Caco-2 (cell line): Measurements from ENCODE around the gene SORBS1. TPM values are rescaled to one million over a fixed set of nuclear protein-coding genes. Genes with fewer than 3 reads are reported as not detected.

ENCODE experiments used
- BruUV-seq: library from RNA; stranded (reverse); fragments of 400-500 nt; replicated peaks from 2 replicates; lab custom pipeline; 2021; lab: Mats Ljungman, UMichigan
- CTCF ChIA-PET: fragments of 300-600 bp; sonication (Branson Sonifier 250); formaldehyde crosslinking; loops from one replicate; lab custom pipeline; 2022; ENCODE audit warnings: antibody characterized with exemption; lab: Charles Lee
- POLR2A ChIA-PET: fragments of 300-600 bp; sonication (Branson Sonifier 250); formaldehyde crosslinking; loops from one replicate; lab custom pipeline; 2022; ENCODE audit warnings: antibody characterized with exemption; lab: Charles Lee
- DNase-seq, 2 experiments: peaks; one replicate each; pipeline versions ENCODE4 v3.0.0 to v3.0.0-alpha.2; 2020 to 2022
- H3K27me3 ChIP-seq: replicated peaks from 2 replicates; pipeline ENCODE4 v1.6.0; 2011; ENCODE audit warnings: low read length; ENCODE audit not compliant: control insufficient read depth, insufficient read depth
- H3K36me3 ChIP-seq: 2 replicates; pipeline ENCODE4 v1.5.1; 2011; ENCODE audit warnings: low read length; ENCODE audit not compliant: control insufficient read depth, insufficient read depth
- H3K4me1 ChIP-seq: fragments of 250-450 bp; sonication (Bioruptor Pico); 2 replicates; pipeline ENCODE4 v1.5.1; 2020; ENCODE audit warnings: mild to moderate bottlenecking
- H3K4me3 ChIP-seq: 2 replicates; pipeline ENCODE4 v1.5.1; 2011; ENCODE audit warnings: low read depth, mild to moderate bottlenecking, control low read depth, low read length
- H3K9me3 ChIP-seq: fragments of 250-450 bp; sonication (Bioruptor Pico); 2 replicates; pipeline ENCODE4 v1.5.1; 2020; ENCODE audit warnings: mild to moderate bottlenecking, moderate library complexity
- H3K27ac Mint-ChIP-seq: one replicate; pipeline ENCODE4 v1.8.0; 2022; ENCODE audit warnings: mixed read lengths; ENCODE audit not compliant: unreplicated experiment
- H3K27me3 Mint-ChIP-seq: one replicate; pipeline ENCODE4 v1.8.0; 2022; ENCODE audit warnings: mixed read lengths; ENCODE audit not compliant: insufficient read depth, unreplicated experiment
- H3K36me3 Mint-ChIP-seq: one replicate; pipeline ENCODE4 v1.8.0; 2022; ENCODE audit warnings: mild to moderate bottlenecking, mixed read lengths; ENCODE audit not compliant: insufficient read depth, unreplicated experiment
- H3K4me1 Mint-ChIP-seq: one replicate; pipeline ENCODE4 v1.8.0; 2022; ENCODE audit warnings: low read depth, mixed read lengths; ENCODE audit not compliant: unreplicated experiment
- H3K4me3 Mint-ChIP-seq: one replicate; pipeline ENCODE4 v1.8.0; 2022; ENCODE audit warnings: mild to moderate bottlenecking, moderate library complexity, mixed read lengths; ENCODE audit not compliant: unreplicated experiment
- H3K9me3 Mint-ChIP-seq: one replicate; pipeline ENCODE4 v1.8.0; 2022; ENCODE audit warnings: mixed read lengths; ENCODE audit not compliant: unreplicated experiment
- intact Hi-C: fragments of 100-400 bp; cut with micrococcal nuclease; formaldehyde crosslinking; loops from one replicate; pipeline ENCODE4 v1.10.0; 2022; ENCODE audit not compliant: unreplicated experiment
- total RNA-seq: library from RNA; stranded (reverse); gene quantifications from 2 replicates; pipeline ENCODE4 v1.2.3, GENCODE V29; 2022
- TF ChIP-seq, protein P1 (sequence below), 2 experiments: fragments of 200-600 bp in 1 of 2; IDR thresholded peaks; 1 replicate in 1 of 2; 2 replicates in 1 of 2; pipeline versions ENCODE4 v1.5.1 to v1.8.0; 2011 to 2022; ENCODE audit warnings: antibody characterized with exemption in 1 of 2, control low read depth in 1 of 2, inconsistent platforms in 1 of 2, low read depth in 1 of 2, low read length in 1 of 2, mild to moderate bottlenecking in 1 of 2, moderate library complexity in 1 of 2; ENCODE audit not compliant: insufficient read depth in 1 of 2, severe bottlenecking in 1 of 2, unreplicated experiment in 1 of 2

The SORBS1 gene
- total RNA-seq, 1 experiment from 2014 or later, result 39.3 TPM

DNA sequence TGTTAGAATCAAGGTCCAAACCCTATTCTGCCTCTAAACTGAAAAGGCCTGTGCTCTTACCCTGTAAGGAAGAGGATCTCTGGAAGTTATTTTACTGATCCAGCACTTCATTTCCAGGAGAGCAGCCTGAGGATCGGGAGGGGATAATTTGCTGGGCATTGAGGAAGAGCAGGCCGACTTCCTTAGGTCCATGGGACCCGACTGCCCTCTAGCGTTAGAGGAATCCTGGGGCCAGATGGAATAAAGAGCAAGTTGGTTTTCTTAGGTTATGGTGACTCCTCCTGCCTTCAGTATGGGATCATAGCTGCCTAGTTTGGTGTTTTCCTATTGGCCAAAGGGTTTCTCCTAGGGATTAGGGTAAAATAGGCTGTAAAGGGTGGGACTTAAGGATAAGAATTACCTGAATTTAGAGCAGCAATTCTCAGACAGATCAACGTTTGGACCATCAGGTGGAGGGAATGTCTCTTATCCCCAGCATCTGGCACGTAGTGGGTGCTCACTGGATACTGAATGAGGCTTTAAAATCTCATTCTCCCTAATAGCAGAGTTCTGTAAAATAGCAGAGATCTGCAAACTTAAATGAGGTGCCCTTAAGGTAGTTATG is 40.0 kb upstream of the SORBS1 start:
- Mint-ChIP-seq H3K36me3 (peaks cover 30% of the 10 kb centered on the region), H3K4me3 (no peak overlapping the region), H3K27me3 (no peaks in the 10 kb centered on the region), H3K9me3 (peaks cover 9% of the 10 kb centered on the region), H3K27ac (no peak overlapping the region), H3K4me1 (peaks cover 8% of the 10 kb centered on the region)
- peak; percentile 86 to 89 for DNase-seq
- Histone ChIP-seq H3K27me3 (no peaks in the 10 kb centered on the region), H3K9me3 (0 out of 2 replicates have a peak, but pooled peaks cover under 1% of the 10 kb centered on the region), H3K36me3 (no peaks in the 10 kb centered on the region; the same call in 1 of the 2 replicates), H3K4me3 (no peak overlapping the region), H3K4me1 (0 out of 2 replicates have a peak, but pooled peaks cover 3% of the 10 kb centered on the region)
- no TSS peak for BruUV-seq
- intact Hi-C loops, result loop anchor here (1.0 to 5.0 kb wide), 5 partner anchors 40 to 468 kb away; partner anchors contain the start of gene SORBS1
- ChIA-PET CTCF (interaction anchor here (0.5 to 3.9 kb wide), 11 partner anchors 93 to 370 kb away, joined by 3 to 40 read pairs (median 4); partner anchors contain the start of gene TCTN3), POLR2A (no interaction called here)
- TF ChIP-seq, protein P1, sequence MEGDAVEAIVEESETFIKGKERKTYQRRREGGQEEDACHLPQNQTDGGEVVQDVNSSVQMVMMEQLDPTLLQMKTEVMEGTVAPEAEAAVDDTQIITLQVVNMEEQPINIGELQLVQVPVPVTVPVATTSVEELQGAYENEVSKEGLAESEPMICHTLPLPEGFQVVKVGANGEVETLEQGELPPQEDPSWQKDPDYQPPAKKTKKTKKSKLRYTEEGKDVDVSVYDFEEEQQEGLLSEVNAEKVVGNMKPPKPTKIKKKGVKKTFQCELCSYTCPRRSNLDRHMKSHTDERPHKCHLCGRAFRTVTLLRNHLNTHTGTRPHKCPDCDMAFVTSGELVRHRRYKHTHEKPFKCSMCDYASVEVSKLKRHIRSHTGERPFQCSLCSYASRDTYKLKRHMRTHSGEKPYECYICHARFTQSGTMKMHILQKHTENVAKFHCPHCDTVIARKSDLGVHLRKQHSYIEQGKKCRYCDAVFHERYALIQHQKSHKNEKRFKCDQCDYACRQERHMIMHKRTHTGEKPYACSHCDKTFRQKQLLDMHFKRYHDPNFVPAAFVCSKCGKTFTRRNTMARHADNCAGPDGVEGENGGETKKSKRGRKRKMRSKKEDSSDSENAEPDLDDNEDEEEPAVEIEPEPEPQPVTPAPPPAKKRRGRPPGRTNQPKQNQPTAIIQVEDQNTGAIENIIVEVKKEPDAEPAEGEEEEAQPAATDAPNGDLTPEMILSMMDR (IDR thresholded peaks at IDR 0.05; ENCODE audit: insufficient read depth in 1 of 2, low read depth in 1 of 2, low read length in 1 of 2, severe bottlenecking in 1 of 2, unreplicated experiment in 1 of 2), result peak; percentile 85 to 97

DNA sequence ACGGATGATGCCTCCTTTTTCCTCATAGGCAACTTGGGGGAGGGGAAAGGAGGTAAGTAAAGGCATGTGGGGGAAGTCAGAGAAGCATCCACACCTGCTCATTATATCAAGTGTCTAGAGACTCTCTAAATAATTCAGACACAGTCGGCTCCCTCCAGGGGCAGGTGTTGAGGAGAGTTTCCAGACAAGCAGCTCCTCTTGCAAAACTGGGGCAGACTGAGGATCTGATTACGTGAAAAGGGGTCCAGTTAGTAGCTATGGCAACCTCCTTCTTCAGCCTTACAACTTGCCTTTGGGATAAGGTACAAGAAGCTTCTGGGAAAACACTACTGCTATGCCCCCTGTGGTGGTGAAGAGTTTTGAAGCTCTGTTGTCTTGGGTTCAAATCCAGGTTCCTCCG is 39.0 kb upstream of the SORBS1 start:
- BruUV-seq, result no TSS peak
- Histone ChIP-seq H3K27me3 (no peaks in the 10 kb centered on the region), H3K4me1 (0 out of 2 replicates have a peak, but pooled peaks cover 3% of the 10 kb centered on the region), H3K9me3 (0 out of 2 replicates have a peak, but pooled peaks cover 3% of the 10 kb centered on the region), H3K4me3 (no peak overlapping the region), H3K36me3 (no peaks in the 10 kb centered on the region; the same call in 1 of the 2 replicates)
- CTCF ChIA-PET, result interaction anchor here (1.6 to 3.9 kb wide), 2 partner anchors 148 to 170 kb away, joined by 4 to 40 read pairs; no protein-coding TSS in a partner anchor
- peaks cover 23% of the 10 kb centered on the region for H3K36me3 Mint-ChIP-seq
- no peak for DNase-seq
- POLR2A ChIA-PET, result no interaction called here
- peaks cover 8% of the 10 kb centered on the region for H3K4me1 Mint-ChIP-seq
- H3K9me3 Mint-ChIP-seq, result peaks cover 9% of the 10 kb centered on the region
- no peak overlapping the region for H3K27ac Mint-ChIP-seq
- no peaks in the 10 kb centered on the region for H3K27me3 Mint-ChIP-seq
- intact Hi-C loops, result loop anchor here (2.0 to 5.0 kb wide), 2 partner anchors 353 to 467 kb away; no protein-coding TSS in a partner anchor
- TF ChIP-seq, protein P1 (IDR thresholded peaks at IDR 0.05; ENCODE audit: insufficient read depth in 1 of 2, low read depth in 1 of 2, low read length in 1 of 2, severe bottlenecking in 1 of 2, unreplicated experiment in 1 of 2), result no peak
- no peak overlapping the region for H3K4me3 Mint-ChIP-seq

DNA sequence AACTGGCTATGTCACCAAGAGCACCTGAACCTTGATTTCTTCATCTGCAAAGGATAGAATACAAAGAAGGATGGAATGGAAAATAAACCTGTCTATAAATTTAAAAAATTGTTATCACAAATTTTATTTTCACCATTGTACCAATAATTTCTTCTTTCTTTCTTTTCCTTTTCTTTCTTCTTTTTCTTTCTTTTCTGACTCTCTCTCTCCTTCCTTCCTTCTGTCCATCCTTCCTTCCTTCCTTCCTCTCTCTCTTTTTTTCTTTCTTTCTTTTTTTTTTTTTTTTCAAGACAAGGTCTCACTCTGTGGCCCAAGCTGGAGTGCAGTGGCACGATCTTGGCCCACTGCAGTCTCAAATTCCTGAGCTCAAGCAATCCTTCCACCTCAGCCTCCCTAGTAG is 36.6 kb upstream of the SORBS1 start:
- peaks cover 4% of the 10 kb centered on the region for H3K36me3 Mint-ChIP-seq
- no peaks in the 10 kb centered on the region for H3K27me3 Mint-ChIP-seq
- POLR2A ChIA-PET, result no interaction called here
- no TSS peak for BruUV-seq
- Histone ChIP-seq H3K4me1 (0 out of 2 replicates have a peak, but pooled peaks cover 3% of the 10 kb centered on the region), H3K9me3 (0 out of 2 replicates have a peak, but pooled peaks cover 3% of the 10 kb centered on the region), H3K36me3 (no peaks in the 10 kb centered on the region), H3K4me3 (no peak overlapping the region), H3K27me3 (no peaks in the 10 kb centered on the region)
- no peak overlapping the region for H3K27ac Mint-ChIP-seq
- no peak for DNase-seq
- intact Hi-C loops, result no loop called here
- no peak overlapping the region for H3K4me3 Mint-ChIP-seq
- H3K4me1 Mint-ChIP-seq, result peaks cover 1% of the 10 kb centered on the region
- CTCF ChIA-PET, result interaction anchor here (0.7 to 0.8 kb wide), 2 partner anchors 123 to 167 kb away, joined by 5 to 8 read pairs; no protein-coding TSS in a partner anchor
- H3K9me3 Mint-ChIP-seq, result peaks cover 9% of the 10 kb centered on the region
- TF ChIP-seq, protein P1 (IDR thresholded peaks at IDR 0.05; ENCODE audit: insufficient read depth in 1 of 2, low read depth in 1 of 2, low read length in 1 of 2, severe bottlenecking in 1 of 2, unreplicated experiment in 1 of 2), result no peak
